Esophagus muscularis mucosa (tissue), 4 donors: Measurements from ENCODE around the gene PIK3C2G. TPM values are rescaled to one million over a fixed set of nuclear protein-coding genes. Genes with fewer than 3 reads are reported as not detected.

ENCODE experiments used
- DNase-seq: peaks from one replicate; pipeline ENCODE4 v3.0.0-alpha.2; 2017; ENCODE audit errors: extremely low spot score
- H3K27ac ChIP-seq, 4 donors: fragments of 200-600 bp; sonication (generic); replicated peaks in 1 of 4; 1 replicate in 3 of 4; 2 replicates in 1 of 4; pipeline ENCODE4 v1.5.1; 2016 to 2019; ENCODE audit warnings: mild to moderate bottlenecking in 1 of 4
- H3K27me3 ChIP-seq, 4 donors: fragments of 200-600 bp; sonication (generic); one replicate each; pipeline versions ENCODE4 v1.5.1 to v1.6.0; 2016 to 2019
- H3K36me3 ChIP-seq, 4 donors: fragments of 200-600 bp; sonication (generic); one replicate each; pipeline ENCODE4 v1.5.1; 2016 to 2019
- H3K4me1 ChIP-seq, 4 donors: fragments of 200-600 bp; sonication (generic); one replicate each; pipeline ENCODE4 v1.5.1; 2016 to 2019
- H3K4me3 ChIP-seq, 4 donors: fragments of 200-600 bp; sonication (generic); 1 replicate in 2 of 4; 2 replicates in 2 of 4; pipeline ENCODE4 v1.5.1; 2016 to 2019; ENCODE audit warnings: mild to moderate bottlenecking in 4 of 4, moderate library complexity in 1 of 4
- H3K9me3 ChIP-seq, 4 donors: fragments of 200-600 bp; sonication (generic); 1 replicate in 3 of 4; 2 replicates in 1 of 4; pipeline ENCODE4 v1.5.1; 2016 to 2019
- EP300 ChIP-seq: sonication (generic); formaldehyde crosslinking; IDR thresholded peaks from one replicate; pipeline ENCODE4 v1.6.1; 2017; ENCODE audit warnings: antibody characterized with exemption
- POLR2A ChIP-seq: fragments of 450-650 bp; IDR thresholded peaks from one replicate; pipeline ENCODE4 v1.6.1; 2017; ENCODE audit warnings: antibody characterized with exemption, moderate library complexity, mild to moderate bottlenecking, low read depth
- POLR2AphosphoS5 ChIP-seq, 2 donors: sonication (generic); formaldehyde crosslinking; IDR thresholded peaks; one replicate each; pipeline ENCODE4 v1.6.1; 2017; ENCODE audit warnings: antibody characterized with exemption in 2 of 2
- WGBS: methylation state at CpG from one replicate; pipeline ENCODE4 v1.1.5; 2018; 5-methylcytosine and 5-hydroxymethylcytosine counted together
- intact Hi-C: fragments of 100-400 bp; cut with DNase I; formaldehyde crosslinking; loops from one replicate; pipeline ENCODE4 v1.15.1; 2023
- total RNA-seq, 4 donors: library from RNA; depleted of rRNA; stranded (reverse); fragments of >200 nt; gene quantifications; one replicate each; pipeline versions ENCODE4 v1.1.0 to v1.2.1, GENCODE V29; 2016
- TF ChIP-seq, protein P1 (sequence below), 3 experiments: fragments of 200-600 bp in 2 of 3; fragments of 450-650 bp in 1 of 3; sonication (generic) in 2 of 3; IDR thresholded peaks; one replicate each; pipeline ENCODE4 v1.5.1; 2017 to 2019; ENCODE audit warnings: antibody characterized with exemption in 3 of 3, mild to moderate bottlenecking in 2 of 3, moderate library complexity in 1 of 3

PIK3C2G gene, protein sequence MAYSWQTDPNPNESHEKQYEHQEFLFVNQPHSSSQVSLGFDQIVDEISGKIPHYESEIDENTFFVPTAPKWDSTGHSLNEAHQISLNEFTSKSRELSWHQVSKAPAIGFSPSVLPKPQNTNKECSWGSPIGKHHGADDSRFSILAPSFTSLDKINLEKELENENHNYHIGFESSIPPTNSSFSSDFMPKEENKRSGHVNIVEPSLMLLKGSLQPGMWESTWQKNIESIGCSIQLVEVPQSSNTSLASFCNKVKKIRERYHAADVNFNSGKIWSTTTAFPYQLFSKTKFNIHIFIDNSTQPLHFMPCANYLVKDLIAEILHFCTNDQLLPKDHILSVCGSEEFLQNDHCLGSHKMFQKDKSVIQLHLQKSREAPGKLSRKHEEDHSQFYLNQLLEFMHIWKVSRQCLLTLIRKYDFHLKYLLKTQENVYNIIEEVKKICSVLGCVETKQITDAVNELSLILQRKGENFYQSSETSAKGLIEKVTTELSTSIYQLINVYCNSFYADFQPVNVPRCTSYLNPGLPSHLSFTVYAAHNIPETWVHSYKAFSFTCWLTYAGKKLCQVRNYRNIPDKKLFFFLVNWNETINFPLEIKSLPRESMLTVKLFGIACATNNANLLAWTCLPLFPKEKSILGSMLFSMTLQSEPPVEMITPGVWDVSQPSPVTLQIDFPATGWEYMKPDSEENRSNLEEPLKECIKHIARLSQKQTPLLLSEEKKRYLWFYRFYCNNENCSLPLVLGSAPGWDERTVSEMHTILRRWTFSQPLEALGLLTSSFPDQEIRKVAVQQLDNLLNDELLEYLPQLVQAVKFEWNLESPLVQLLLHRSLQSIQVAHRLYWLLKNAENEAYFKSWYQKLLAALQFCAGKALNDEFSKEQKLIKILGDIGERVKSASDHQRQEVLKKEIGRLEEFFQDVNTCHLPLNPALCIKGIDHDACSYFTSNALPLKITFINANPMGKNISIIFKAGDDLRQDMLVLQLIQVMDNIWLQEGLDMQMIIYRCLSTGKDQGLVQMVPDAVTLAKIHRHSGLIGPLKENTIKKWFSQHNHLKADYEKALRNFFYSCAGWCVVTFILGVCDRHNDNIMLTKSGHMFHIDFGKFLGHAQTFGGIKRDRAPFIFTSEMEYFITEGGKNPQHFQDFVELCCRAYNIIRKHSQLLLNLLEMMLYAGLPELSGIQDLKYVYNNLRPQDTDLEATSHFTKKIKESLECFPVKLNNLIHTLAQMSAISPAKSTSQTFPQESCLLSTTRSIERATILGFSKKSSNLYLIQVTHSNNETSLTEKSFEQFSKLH (N-terminal part only)
- total RNA-seq = 1 to 10 TPM in 2 of 4 donors, under 1 TPM in 2; 0.06 to 1.2 (median 0.61) TPM

DNA sequence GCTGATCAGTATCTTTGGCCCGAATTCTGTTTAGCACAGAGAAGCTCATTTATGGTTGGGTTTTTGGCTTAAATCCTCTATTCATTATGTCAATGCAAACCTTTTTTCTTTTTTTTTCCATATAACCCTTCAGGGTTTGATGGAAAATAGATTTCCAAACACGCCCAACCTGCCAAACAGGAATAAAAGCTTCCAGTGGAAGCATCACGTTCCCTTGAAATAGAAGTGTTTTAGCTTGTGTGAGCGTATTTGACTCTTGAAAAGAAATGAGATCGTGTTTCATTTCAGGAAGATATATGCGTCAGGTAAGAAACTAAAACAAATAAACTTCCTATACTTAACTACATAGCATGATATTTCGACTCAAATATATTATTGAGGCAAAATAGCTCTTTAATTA is at the start of gene PIK3C2G:
Gene PIK3C2G (plus strand): TSS at position 246 of the 400 bp plus-strand sequence. CDS start 20,564 bp downstream, outside the sequence.
- Histone ChIP-seq H3K9me3 (no peaks in the 10 kb centered on the region), H3K36me3 (no peaks in the 10 kb centered on the region), H3K4me1 (no peaks in the 10 kb centered on the region), H3K27ac (no peak within 1 kb of the TSS), H3K27me3 (no peaks in the 10 kb centered on the region), H3K4me3 (no peak within 1 kb of the TSS)
- DNase-seq = no peak
- intact Hi-C loops = no loop called here
- TF ChIP-seq, protein P1, sequence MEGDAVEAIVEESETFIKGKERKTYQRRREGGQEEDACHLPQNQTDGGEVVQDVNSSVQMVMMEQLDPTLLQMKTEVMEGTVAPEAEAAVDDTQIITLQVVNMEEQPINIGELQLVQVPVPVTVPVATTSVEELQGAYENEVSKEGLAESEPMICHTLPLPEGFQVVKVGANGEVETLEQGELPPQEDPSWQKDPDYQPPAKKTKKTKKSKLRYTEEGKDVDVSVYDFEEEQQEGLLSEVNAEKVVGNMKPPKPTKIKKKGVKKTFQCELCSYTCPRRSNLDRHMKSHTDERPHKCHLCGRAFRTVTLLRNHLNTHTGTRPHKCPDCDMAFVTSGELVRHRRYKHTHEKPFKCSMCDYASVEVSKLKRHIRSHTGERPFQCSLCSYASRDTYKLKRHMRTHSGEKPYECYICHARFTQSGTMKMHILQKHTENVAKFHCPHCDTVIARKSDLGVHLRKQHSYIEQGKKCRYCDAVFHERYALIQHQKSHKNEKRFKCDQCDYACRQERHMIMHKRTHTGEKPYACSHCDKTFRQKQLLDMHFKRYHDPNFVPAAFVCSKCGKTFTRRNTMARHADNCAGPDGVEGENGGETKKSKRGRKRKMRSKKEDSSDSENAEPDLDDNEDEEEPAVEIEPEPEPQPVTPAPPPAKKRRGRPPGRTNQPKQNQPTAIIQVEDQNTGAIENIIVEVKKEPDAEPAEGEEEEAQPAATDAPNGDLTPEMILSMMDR (IDR thresholded peaks at IDR 0.05) = no peak
- WGBS = 91% methylated on average over 7 of the region's 7 CpGs

DNA sequence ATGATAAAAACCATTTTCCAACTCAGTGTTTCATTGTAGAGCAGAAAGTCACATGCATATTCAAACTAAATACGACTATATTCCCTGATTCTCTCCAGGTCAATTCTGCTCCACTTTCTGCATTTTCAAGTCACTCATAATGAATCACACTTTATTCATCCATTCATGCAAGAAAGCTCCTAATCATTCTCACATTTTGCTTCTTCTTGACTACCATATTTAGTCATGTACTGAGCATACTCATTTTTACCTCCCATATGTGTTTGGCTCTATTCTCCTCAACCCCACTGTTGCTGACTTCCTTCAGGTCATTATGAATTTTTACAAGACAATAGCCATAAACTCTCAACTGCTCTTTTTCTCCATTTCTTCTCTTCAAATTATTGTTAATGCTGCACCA is 43.4 kb upstream of the PIK3C2G start:
- no peaks in the 10 kb centered on the region for H3K36me3 ChIP-seq
- DNase-seq = no peak
- no peaks in the 10 kb centered on the region for H3K27me3 ChIP-seq
- TF ChIP-seq EP300 = no peak
- TF ChIP-seq, protein P1 (IDR thresholded peaks at IDR 0.05) = no peak
- TF ChIP-seq POLR2A = no peak
- no peak for TF ChIP-seq POLR2AphosphoS5 (IDR thresholded peaks at IDR 0.05)
- H3K4me3 ChIP-seq = no peak overlapping the region
- H3K9me3 ChIP-seq = no peaks in the 10 kb centered on the region
- H3K4me1 ChIP-seq = no peaks in the 10 kb centered on the region
- no peak overlapping the region for H3K27ac ChIP-seq
- intact Hi-C loops = no loop called here
- 82% methylated on average over 1 of the region's 1 CpG for WGBS

DNA sequence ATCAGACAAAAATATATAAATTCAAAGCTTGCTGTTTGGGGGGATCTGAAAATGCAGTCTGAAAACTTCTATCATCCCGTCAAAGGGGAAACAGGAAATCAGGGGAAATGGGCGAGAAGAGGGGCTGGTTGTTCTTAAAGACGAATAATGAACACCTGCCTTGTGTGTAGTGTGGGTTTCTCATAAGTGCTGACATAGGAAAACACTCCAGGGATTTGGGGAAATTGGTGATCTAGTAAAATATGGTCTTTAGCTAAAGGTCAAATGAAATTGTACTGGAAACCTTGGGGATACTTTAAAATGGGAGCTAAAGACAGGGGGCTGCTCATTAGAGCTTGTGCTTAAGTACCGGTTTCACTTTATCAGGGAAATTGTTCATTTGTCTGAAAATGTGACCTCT is 39.6 kb upstream of the PIK3C2G start:
- Histone ChIP-seq H3K36me3 (no peaks in the 10 kb centered on the region), H3K4me1 (no peaks in the 10 kb centered on the region), H3K4me3 (no peak overlapping the region), H3K27me3 (no peaks in the 10 kb centered on the region), H3K27ac (no peak overlapping the region), H3K9me3 (no peaks in the 10 kb centered on the region)
- 68% methylated on average over 4 of the region's 4 CpGs for WGBS
- no peak for DNase-seq
- TF ChIP-seq, protein P1 (IDR thresholded peaks at IDR 0.05) = no peak
- TF ChIP-seq POLR2A (no peak), POLR2AphosphoS5 (IDR thresholded peaks at IDR 0.05) (no peak), EP300 (no peak)
- intact Hi-C loops = loop anchor here (10.0 kb wide), 1 partner anchor 77 kb away; no protein-coding TSS in a partner anchor

DNA sequence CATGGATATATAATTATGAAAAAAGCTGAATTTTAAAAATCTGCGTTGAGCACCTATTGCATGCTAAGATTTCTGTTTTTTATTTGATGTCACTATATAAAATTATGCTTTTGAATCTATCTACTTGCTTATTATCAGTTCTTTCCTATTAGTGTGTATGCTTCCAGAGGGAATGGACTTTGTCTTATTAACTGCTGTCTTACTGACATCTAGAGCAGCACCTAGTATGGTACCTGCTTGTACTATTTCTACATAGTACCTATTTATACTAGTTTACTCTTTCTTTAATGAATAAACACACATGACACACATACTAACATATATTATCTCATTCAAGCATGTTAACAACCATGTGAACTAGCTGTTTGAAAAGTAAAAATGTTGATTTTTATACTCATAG is 38.6 kb upstream of the PIK3C2G start:
- Histone ChIP-seq H3K4me1 (no peaks in the 10 kb centered on the region), H3K36me3 (no peaks in the 10 kb centered on the region), H3K27me3 (no peaks in the 10 kb centered on the region), H3K9me3 (no peaks in the 10 kb centered on the region), H3K27ac (no peak overlapping the region), H3K4me3 (no peak overlapping the region)
- WGBS = 95% methylated on average over 1 of the region's 1 CpG
- TF ChIP-seq, protein P1 (IDR thresholded peaks at IDR 0.05) = no peak
- TF ChIP-seq EP300 (no peak), POLR2A (no peak), POLR2AphosphoS5 (IDR thresholded peaks at IDR 0.05) (no peak)
- intact Hi-C loops = loop anchor here (10.0 kb wide), 1 partner anchor 78 kb away; no protein-coding TSS in a partner anchor
- no peak for DNase-seq
